GM12801 (cell line): ENCODE results near the gene ASTN1.

ENCODE experiments used
- CTCF ChIP-seq: IDR thresholded peaks from one replicate; pipeline ENCODE4 v1.5.1; 2011; ENCODE audit warnings: control low read depth; ENCODE audit not compliant: insufficient read length; ENCODE audit errors: extremely low read depth

ASTN1 gene

GRCh38 chr1:177012342-177012925, 152.1 kb downstream of the ASTN1 start:
- TF ChIP-seq CTCF, result no peak

DNA sequence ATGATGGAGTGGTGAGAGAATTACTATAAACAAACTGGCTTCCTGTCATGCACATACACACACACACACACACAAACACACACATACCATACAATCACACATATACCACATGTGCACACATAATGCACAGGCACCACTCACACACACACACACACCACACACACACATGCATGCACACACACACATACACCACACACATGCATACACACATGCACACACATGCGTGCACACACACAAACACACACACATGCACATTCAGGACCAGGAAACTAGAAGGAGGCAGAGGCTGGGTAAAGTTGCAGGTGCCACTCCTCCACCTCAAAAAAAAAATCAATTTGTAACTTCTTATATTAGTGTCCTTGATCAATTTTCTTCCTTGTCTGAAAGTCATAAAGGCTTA, 153.0 kb downstream of the ASTN1 start:
- no peak for TF ChIP-seq CTCF

DNA sequence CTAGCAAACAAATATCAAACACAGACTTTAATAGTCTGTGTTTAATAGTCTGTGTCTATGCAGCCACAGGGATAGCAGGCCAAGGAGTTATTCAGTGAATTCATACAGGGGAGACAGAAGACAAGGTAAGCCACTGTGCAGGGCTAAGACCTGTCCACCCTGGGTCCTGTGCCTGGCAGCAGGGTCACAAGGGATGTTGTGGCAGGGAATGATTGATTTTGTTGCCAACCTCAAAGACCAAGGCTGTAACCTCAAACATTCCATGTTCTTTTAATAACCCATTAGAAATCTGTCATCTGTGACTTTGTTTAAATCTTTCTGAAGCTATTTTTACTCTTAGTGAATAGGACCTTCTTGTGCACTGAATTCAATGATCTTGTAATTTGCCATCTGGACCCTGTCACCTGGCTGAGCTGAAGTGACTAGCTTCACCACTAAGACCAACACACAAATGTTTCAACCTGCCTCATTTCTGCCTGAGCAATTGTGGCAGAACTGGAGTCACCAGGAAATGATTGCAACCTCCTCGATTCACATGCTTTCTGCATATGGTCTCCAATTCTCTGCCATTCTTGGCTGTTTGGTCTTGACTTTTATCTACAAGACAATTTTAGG, 154.2 kb downstream of the ASTN1 start:
- no peak for TF ChIP-seq CTCF

DNA sequence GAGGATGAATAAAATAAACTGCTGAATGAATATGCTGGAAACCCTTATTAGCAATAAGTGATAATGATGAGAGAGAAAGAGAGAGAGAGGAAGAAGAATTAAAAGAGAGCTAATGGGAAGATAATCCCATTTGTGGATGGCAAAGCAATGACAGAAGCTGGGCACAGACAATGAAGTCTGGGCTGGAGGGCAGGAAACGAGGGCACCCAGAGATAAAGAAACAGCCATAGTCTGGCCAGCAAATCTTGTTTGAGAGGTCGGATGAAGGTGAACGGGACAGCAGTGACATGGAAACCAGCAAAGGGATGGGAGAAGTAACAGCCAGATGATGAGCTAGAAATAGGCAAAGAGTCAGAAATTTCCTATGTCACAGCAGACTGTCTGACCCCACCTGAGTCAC, 155.9 kb downstream of the ASTN1 start:
- no peak for TF ChIP-seq CTCF

DNA sequence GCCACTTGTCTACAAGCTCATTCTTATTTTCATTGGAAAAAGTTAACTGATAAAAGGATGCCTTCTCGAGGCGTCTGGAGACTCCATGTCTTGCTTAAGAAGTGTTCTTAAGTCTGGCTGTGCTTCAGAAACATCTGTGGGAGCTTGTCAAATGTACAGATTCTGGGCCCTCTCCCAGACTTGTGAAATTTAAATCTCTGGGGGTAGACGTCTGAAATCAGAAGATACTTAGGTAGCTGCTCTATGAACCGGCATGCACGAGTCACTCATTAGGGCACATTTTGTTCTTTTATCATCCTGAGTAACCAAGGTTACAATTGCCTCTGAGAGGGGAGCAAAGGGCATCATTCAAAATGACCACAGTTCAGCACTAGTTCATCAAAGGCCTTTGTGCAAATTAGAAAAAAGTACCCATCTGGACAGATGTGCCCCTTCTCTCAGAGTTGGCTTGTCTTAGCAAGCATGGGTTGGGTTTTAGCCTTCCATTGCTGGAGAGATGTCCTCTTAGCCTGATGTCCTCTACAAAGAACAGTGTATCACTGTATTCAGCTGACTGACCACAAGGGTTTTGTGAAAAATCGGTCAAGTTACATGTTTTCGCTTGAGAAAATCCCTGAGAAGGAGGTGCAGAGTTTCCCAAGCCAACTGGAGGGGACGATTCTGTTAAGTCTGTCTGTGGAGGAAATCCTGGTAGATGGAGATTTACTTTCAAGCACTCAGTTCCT, 156.9 kb downstream of the ASTN1 start:
- no peak for TF ChIP-seq CTCF

GRCh38 chr1:177002891-177003290, 161.6 kb downstream of the ASTN1 start:
- TF ChIP-seq CTCF, result no peak

DNA sequence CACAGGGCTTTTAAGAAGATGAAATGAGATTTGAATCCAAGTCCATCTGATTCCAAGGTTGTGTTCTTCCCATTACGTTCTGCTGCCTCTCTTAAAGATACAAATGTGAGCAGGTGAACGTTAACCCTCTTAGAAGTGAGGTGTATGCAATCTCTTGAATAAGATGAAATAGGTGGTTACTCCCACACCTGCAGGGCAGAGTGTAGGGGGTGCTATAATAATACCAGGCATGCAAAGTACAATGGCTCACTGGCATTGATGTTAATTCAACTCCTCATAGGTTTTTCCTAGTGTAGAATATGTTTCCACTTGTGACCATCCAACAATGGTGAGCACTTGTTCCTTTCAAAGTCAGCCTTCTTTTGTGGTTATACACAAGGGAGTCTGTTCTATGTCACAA, 163.0 kb downstream of the ASTN1 start:
- no peak for TF ChIP-seq CTCF
